LNCAP (cell line): ENCODE data around the gene KAT2A.

ENCODE experiments used
- CTCF ChIP-seq: fragments of 450-650 bp; IDR thresholded peaks from 2 replicates; pipeline ENCODE4 v1.5.1; 2017; ENCODE audit warnings: mild to moderate bottlenecking

Gene KAT2A

DNA sequence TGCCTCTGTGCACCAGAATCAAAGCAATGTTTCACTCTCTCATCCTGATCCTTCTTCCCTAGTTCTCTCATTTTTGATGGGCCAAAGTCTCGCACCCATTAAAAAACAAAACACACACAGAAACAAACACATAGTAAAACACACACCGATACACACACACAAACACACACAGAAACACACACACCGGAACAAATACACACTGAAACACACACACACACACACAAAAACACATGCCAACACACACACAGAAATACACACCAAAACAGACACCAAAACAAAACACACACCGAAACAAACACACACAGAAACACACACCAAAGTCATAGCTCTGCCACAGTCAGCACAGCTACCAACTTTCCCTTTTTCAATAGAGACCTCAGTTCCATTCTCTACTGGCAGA is 10.1 kb upstream of the KAT2A start:
- no peak for TF ChIP-seq CTCF

DNA sequence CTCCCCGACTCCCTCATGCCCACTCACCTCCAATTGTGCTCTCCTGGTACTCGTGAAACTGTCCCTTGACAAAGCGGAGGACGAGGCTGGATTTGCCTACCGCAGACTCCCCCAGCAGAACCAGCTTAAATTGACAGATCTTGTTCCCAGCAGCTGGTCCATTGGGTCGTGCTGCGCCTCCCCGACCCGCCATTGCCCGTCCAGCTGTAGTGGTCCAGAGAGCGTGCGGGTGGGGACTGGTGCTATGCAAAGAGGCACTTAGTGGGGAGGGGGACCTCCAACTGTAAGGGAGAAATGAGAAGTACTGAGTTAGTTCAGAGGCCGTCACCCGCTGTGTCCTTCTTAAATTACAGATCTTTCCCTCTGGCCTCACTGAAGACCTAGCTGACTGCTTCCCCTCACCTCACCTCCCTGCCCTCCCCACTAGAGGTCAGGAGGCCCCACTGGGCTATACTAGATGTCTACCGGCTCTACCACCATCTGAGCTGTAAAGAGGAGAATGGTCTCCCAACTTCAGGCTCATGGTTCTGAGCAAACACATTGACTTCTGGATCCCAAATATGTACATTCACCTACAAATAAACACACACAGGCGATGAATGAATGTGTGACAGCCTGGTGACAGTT is 9.3 kb upstream of the KAT2A start:
- no peak for TF ChIP-seq CTCF

DNA sequence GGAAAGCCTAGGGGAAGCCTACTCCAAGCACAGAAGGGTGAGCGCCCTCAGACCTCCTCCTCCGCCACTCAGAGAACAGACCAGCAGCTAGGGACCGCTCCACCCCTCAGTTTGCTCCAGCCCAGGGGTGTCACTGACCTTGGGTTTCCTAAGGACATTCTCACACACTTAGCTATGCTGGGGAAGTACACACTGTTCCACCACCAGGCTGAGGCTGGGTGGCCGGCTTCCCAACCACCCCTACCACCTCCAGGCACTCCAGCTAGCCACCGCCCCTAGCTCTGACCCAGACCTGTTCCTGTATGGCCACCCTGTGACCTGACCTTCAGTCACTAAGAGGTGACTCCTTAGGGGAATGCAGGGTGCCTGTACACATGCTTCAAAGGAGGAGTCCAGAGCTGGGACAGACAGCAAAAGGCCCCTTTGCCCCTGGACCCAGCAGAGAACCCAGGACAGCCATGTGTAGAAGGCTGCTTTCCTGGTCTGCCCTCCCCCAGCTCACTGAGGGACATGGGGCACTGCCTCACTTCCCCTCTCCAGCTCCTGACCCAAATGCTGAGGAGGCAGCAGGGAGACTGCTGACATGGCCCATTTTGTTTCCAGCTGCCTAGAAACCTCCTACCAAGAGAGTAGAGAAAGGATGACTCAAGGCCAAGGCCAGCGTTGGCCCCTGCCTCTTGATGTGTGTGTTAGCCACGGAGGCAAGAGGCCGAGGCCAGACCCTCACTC is 8.1 kb upstream of the KAT2A start:
- TF ChIP-seq CTCF, result no peak

- TF ChIP-seq CTCF, result no peak
These were observed 6.2 kb upstream of the KAT2A start for GRCh38 chr17:42127414-42127813.

DNA sequence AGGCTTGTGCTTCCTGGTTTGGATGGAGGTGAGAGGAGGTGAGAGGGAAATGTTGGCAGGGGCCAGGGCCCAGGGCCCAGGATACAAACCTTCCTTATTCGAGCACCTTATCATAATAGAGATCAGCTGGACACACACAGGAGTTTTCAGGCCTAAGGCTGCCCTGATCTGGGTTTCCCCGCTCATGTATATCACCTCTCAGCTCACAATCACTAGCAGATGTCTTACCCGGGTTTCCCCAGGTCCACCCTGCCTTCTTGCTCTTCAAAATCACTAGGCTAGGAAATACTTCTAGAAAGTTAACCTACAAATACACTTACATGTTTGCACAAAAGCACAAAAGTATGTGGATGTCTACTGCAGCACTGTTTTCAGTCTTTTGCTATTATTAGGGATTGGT is 5.7 kb upstream of the KAT2A start:
- no peak for TF ChIP-seq CTCF

GRCh38 chr17:42125565-42125964 is 4.4 kb upstream of the KAT2A start:
- no peak for TF ChIP-seq CTCF

DNA sequence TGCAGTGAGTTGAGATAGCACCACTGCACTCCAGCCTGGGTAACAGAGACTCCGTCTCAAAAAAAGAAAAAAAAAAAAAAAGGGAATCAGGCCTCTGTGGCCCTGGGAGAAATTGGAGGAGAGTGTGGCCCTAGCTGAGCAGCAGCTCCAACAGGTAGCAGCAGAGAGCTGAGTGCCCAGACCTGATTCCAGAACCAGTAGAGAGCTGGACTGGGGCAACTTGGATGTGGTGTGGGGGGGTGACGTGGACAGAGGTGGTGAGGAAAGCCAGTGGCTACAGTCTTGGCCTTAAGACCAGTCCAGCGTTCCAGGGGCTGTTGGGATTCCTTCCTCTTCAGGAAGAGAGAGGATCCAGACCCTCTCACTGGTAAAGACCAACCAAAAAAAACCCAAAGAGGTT is 3.1 kb upstream of the KAT2A start:
- no peak for TF ChIP-seq CTCF
